ENCODE results near the gene TRIM31.
A peak's percentile ranks its signal among the peaks of the same experiment; 100 is the strongest.

Gene TRIM31

DNA sequence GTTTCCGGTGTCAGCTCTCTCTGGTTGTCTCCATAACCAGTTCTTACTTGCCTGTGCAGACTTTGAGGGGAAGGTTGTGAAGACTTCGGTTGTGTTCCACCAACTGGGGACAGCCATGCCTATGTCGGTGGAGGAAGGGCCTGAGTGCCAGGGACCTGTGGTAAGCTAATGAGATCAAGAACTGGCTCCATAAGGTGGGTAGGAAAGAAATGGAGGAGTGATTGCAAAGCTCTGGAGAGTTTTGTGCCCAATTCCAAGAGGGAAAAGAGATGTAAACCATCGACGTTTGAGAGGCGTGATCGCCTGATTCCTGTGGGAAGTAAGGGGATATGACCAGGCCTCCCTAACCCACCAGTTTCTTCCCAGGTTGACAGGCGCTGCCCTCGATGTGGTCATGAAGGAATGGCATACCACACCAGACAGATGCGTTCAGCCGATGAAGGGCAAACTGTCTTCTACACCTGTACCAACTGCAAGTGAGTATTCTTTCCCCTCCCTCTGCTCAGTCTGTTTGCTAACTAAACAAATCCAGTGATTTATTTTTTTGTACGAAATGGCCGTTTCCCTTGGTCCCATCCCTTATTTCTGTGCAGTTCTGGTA lies 50.9 kb downstream of the TRIM31 start:
- in situ Hi-C loops (cut with HindIII; ENCODE audit: low pct_unique_long_range_greater_than_20kb, low sequenced_read_pairs) = no loop called here
- no peak for TF ChIP-seq JUND (IDR thresholded peaks at IDR 0.05; ENCODE audit: low read depth)
- DNase-seq (ENCODE audit: low read depth in 1 of 2, low spot score in 1 of 2) = peak in 1 of 2 experiments; percentile 34

GRCh38 chr6:30061092-30061857 lies 51.6 kb downstream of the TRIM31 start, which contains the start of gene POLR1H:
TSS of gene POLR1H (plus strand) at chr6:30061265. CDS start at chr6:30061525, 260 bp downstream.
- DNase-seq (ENCODE audit: low read depth in 1 of 2, low spot score in 1 of 2) = peak; percentile 81 to 98
- in situ Hi-C loops (cut with HindIII; ENCODE audit: low pct_unique_long_range_greater_than_20kb, low sequenced_read_pairs) = no loop called here
- TF ChIP-seq JUND (IDR thresholded peaks at IDR 0.05; ENCODE audit: low read depth) = no peak

DNA sequence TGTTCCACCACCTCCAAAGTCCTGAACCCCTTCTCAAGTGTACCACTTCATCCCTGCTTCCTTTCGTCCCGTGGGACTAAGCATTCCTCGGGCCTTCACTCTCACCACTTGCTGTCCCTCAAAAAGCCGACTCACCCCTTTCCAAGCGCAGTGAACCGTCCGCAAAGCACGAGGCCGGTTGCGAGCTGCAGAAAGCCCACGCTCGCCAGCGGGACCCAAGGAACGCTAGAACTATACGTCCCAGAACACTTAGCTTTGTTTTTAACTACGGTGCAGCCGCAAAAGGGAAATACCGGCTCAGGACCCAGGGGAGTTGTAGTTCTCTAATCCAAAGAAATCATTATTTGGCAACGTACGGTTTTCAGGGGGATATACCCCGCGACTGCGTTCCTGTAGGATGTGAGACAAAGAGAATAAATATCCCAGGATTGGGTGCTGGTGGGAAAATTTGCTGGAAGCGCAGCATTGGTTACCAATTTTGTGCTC lies 52.2 kb downstream of the TRIM31 start:
- in situ Hi-C loops (cut with HindIII; ENCODE audit: low pct_unique_long_range_greater_than_20kb, low sequenced_read_pairs) = no loop called here
- TF ChIP-seq JUND (IDR thresholded peaks at IDR 0.05; ENCODE audit: low read depth) = no peak
- DNase-seq (ENCODE audit: low read depth in 1 of 2, low spot score in 1 of 2) = no peak

DNA sequence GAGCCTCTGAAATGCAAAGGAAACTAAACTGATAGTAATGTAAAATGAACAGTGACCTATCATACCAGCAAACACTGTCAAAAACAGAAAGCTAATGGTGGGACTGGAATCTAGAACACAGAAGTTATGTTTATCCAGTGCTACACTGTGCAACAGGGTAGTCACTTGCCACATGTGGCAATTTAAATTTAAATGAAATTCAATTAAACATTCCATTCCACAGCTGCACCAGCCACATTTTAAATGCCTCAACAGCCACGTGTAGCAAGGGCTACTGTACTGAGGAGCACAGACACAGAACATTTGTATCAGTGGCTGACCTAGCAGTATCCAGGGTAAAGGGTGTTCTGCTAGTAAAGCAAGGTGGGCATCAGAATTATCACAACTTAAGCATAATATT lies 57.4 kb downstream of the TRIM31 start:
- no peak for DNase-seq (ENCODE audit: low read depth in 1 of 2, low spot score in 1 of 2)
- in situ Hi-C loops (cut with HindIII; ENCODE audit: low pct_unique_long_range_greater_than_20kb, low sequenced_read_pairs) = no loop called here
- TF ChIP-seq JUND (IDR thresholded peaks at IDR 0.05; ENCODE audit: low read depth) = no peak

DNA sequence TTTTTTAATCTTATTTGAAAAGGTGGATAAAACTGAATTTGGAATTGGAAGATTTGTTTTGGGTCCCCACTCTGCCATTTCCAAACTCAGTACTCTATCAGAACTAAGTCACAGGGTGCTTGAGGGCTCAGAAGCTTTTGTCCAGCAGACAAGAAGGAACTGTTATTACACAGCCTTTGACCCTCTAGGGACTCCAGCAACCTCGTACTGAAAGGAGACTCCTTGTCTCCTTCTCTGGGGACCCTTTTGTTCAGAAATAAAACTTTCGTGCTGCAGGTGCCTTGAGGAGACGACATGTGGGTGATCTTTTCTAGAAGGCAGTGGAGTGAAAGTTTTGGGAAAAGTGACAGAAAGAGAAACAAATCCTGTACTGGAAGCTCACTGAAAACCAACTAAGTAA lies 59.2 kb downstream of the TRIM31 start:
- no peak for TF ChIP-seq JUND (IDR thresholded peaks at IDR 0.05; ENCODE audit: low read depth)
- in situ Hi-C loops (cut with HindIII; ENCODE audit: low pct_unique_long_range_greater_than_20kb, low sequenced_read_pairs) = no loop called here
- no peak for DNase-seq (ENCODE audit: low read depth in 1 of 2, low spot score in 1 of 2)

All from T47D (cell line).